LNCaP clone FGC (cell line): Measurements from ENCODE around the gene MIAT.
"Not testable (repeated sequence)": the region's sequence is repeated elsewhere in the genome, so short reads cannot be mapped to it uniquely, and the experiment has no call there.

Source experiments
- DNase-seq: peaks from one replicate; pipeline ENCODE4 v3.0.0-alpha.2; 2011; ENCODE audit warnings: low read depth
- H3K4me3 ChIP-seq: 2 replicates; pipeline ENCODE4 v1.5.1; 2011; ENCODE audit warnings: mild to moderate bottlenecking, low read depth, low read length, control low read depth
- TF ChIP-seq, protein P1 (sequence below): IDR thresholded peaks from 2 replicates; pipeline ENCODE4 v1.5.1; 2012; ENCODE audit warnings: mild to moderate bottlenecking; ENCODE audit not compliant: control insufficient read depth, insufficient read depth; ENCODE audit errors: extremely low read depth

MIAT gene

DNA sequence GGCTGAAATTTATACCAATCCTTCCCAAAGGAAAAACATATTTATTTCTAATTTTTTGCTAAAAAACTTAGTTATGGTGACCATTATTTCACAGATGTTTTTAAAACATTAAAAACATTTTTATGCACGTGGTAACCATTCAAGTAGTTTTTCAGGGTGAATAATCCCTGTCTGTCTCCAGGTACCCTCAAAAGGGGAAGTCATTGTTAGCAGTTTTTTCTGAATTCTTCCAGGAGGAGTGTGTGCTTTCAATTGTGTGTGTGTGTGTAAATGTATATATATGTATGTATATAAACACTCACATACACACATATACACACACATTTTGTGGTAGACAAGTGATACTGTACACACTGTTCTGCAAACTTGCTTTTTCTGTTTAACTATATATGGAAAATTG lies 43.9 kb downstream of the MIAT start:
- TF ChIP-seq, protein P1, sequence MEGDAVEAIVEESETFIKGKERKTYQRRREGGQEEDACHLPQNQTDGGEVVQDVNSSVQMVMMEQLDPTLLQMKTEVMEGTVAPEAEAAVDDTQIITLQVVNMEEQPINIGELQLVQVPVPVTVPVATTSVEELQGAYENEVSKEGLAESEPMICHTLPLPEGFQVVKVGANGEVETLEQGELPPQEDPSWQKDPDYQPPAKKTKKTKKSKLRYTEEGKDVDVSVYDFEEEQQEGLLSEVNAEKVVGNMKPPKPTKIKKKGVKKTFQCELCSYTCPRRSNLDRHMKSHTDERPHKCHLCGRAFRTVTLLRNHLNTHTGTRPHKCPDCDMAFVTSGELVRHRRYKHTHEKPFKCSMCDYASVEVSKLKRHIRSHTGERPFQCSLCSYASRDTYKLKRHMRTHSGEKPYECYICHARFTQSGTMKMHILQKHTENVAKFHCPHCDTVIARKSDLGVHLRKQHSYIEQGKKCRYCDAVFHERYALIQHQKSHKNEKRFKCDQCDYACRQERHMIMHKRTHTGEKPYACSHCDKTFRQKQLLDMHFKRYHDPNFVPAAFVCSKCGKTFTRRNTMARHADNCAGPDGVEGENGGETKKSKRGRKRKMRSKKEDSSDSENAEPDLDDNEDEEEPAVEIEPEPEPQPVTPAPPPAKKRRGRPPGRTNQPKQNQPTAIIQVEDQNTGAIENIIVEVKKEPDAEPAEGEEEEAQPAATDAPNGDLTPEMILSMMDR: no peak
- H3K4me3 ChIP-seq: no peak overlapping the region
- no peak for DNase-seq

DNA sequence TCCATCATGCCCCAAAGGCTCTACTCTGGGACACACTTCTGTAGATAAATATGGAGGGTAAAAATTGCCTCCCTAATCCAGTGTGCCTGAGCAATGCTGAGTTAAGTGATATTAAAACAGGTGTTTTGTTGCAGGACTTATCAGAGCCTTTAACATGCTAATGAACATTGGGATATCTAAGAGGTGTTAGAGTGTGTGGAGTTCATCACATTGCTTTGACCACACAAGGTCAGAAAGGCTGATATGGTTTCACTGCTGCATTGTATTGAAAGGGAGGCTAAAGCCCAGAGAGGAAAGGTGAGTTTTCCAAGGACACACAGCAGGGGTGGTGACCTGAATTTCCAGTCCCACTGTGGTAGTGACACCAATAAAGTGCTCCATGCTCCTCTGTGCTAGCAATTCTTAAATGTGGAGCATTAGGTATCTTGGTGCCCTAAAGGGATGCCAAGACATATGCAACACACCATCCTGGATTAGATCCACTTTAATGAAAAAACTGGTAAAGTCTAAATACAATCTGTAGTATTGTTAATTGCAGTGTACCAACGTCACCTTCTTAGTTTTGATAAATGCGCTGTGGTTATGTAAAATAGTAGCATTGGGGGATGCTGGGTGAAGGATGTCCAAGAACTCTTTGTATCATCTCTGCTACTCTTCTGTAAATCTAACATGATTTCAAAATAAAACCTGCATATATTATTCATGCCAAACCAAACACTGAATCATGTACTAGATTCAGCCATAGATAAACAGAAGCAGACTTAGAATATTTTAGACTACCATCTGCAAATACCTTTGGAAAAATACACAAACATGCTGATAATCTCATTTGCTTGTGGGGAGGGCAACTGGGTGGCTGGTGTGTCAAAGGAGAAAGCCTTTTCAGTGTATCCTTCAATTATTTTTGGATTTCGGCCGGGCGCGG lies 45.8 kb downstream of the MIAT start:
- no peak overlapping the region for H3K4me3 ChIP-seq
- peak; percentile 1 for DNase-seq
- TF ChIP-seq, protein P1: no peak

DNA sequence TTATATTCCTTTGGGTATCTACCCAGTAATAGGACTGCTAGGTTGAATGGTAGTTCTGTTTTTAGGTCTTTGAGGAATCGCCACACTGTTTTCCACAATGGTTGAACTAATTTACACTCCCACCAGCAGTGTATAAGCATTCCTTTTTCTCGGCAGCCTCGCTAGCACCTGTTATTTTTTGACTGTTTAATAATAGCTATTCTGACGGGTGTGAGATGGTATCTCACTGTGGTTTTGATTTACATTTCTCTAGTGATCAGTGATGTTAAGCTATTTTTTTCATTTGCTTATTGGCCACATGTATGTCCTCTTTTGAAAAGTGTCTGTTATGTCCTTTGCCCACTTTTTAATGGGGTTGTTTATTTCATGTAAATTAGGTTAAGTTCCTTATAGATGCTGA lies 48.0 kb downstream of the MIAT start:
- DNase-seq: not testable (repeated sequence)

DNA sequence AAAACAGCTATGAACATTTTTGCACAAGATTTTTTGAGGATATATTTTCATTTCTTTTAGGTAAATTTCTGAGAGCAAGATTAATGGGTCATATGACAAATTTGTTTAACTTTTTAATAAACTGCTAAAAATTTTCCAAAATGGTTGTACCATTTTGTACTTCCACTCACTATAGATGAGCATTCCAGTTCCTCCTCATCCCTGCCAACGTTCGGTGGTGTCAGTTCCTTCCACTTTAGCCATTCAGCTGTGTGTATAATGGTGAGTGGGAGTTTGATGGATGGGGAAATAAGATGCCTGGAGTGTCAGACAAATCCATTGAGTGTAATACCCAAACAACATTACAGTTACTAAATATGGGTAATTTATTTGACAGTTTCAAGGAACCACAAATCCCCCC lies 49.7 kb downstream of the MIAT start:
- DNase-seq: no peak
- TF ChIP-seq, protein P1: no peak
- no peak overlapping the region for H3K4me3 ChIP-seq

More for the DNA sequence above, 48.0 kb downstream of the MIAT start:
- H3K4me3 ChIP-seq: not testable (repeated sequence)

DNA sequence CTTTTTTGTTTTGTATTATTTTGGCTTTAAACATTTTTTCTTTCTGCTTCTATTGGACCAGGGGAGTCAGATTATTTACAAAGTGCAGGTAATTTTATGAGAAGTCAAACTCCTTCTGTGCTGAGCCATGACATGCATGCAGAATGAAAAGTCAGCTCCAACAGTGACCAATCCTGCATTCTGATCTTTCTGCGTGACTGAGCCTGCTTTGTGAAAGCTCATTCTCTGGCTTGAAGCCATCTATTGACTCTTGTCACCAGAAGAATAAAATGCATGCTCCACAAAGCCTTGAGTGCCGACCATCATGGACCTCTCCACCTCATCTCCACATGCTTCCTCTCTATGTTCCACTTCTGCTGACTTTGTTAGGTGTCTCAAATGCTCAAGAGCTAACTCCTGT lies 50.2 kb downstream of the MIAT start:
- H3K4me3 ChIP-seq: no peak overlapping the region
- no peak for DNase-seq

DNA sequence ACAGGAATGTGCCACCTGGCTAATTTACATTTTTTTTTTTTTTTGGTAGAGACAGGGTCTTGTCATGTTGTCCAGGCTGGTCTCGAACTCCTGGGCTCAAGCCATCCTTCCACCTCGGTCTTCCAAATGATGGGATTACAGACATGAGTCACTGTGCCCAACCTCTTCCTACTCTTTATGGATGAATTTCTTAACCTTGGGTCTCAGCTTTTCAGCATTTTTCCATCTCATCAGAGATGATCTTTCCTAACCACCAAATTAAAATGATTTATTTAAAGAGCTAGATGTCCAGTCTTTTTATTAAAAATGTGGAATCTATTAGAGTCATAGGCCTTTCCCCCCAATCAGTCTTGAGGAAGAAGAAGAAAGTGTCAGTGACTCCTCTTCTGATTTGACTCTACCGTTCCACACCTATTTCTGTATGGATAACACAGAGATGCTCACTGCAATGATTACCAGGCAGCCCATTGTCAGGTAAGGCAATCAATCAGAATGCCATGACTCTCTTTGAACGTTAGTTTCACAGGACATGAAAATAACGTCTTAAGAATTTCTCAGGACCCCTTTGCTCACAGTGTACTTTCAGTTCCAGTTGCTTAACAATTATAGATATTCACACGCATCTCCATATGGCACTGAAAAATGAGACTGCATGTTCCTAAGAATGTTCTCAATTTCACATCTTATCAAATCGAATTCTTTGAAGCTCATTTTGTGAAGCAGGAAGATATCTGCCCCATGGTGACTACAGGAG lies 51.0 kb downstream of the MIAT start:
- TF ChIP-seq, protein P1: no peak
- no peak overlapping the region for H3K4me3 ChIP-seq
- no peak for DNase-seq

More for the DNA sequence above, 50.2 kb downstream of the MIAT start:
- TF ChIP-seq, protein P1: no peak

DNA sequence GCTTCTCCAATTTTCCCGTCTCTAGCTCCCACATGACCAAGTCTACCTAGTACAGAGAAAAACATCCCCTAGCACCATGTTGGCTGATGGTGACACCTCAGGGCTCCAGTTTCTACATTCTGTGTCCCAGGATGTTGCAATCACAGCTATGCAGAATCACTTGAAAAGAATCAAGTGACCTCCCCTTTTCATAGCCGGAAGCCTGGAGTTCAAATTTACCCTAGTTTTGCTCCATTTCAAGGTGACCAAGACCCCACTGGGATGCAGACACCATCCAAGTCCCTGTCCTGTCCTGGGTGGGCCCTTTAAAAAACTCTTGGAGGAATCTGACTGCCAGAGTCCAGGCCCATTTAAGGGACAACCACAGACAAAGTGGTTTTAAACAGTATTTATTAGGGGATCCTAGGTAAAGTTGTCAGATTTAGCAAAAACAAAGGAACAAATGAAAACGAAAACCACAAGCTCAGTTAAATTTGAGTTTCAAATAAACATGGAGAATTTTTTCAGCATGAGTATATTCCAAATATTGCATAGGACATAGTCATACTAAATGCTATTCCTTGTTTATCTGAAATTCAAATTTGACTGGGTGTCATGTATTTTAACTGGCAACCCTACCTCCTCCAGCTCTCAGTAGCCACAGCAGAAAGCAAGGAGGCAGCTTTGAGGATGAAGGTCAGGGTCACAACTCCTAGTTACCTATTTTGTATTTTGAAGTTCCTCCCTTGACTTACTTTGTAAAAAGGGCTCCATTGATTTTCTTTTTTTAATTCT lies 52.4 kb downstream of the MIAT start:
- DNase-seq: no peak
- H3K4me3 ChIP-seq: no peak overlapping the region
- TF ChIP-seq, protein P1: no peak
